IMR-90 (cell line): ENCODE results near the gene CALY. TPM values are rescaled to one million over a fixed set of nuclear protein-coding genes. Genes with fewer than 3 reads are reported as not detected.
A peak's percentile ranks its signal among the peaks of the same experiment; 100 is the strongest.

ENCODE experiments used
- ATAC-seq: fragments of 200-7000 bp; cut with Tn5 transposase; 2 replicates; pipeline ENCODE4 v1.9.1; 2020; ENCODE audit warnings: low read depth, mild to moderate bottlenecking, moderate library complexity
- BruUV-seq: library from RNA; stranded (reverse); fragments of 400-500 nt; replicated peaks from 2 replicates; lab custom pipeline; 2021; lab: Mats Ljungman, UMichigan
- CTCF ChIA-PET: fragments of 300-600 bp; formaldehyde crosslinking; extraction: SDS; loops from one replicate; lab custom pipeline; 2021; ENCODE audit warnings: antibody characterized with exemption; lab: Yijun Ruan, JAX
- POLR2A ChIA-PET: fragments of 300-600 bp; sonication (Branson Sonifier 250); formaldehyde crosslinking; loops from one replicate; lab custom pipeline; 2022; ENCODE audit warnings: antibody characterized with exemption; ENCODE audit not compliant: unreplicated experiment; lab: Charles Lee
- DNase-seq: peaks from one replicate; pipeline ENCODE4 v3.0.0; 2013
- H2AFZ ChIP-seq: replicated peaks from 2 replicates; pipeline ENCODE3; 2013; ENCODE audit warnings: low read length, mild to moderate bottlenecking; ENCODE audit not compliant: poor library complexity
- H2AK5ac ChIP-seq: 2 replicates; pipeline ENCODE4 v1.6.1; 2013; ENCODE audit warnings: low read depth, low read length, inconsistent platforms
- H2AK9ac ChIP-seq: replicated peaks from 2 replicates; pipeline ENCODE3; 2013; ENCODE audit warnings: mild to moderate bottlenecking, low read depth, low read length, moderate library complexity; ENCODE audit not compliant: poor library complexity
- H2BK120ac ChIP-seq: 2 replicates; pipeline ENCODE4 v1.6.1; 2013; ENCODE audit warnings: low read depth, low read length, inconsistent platforms
- H2BK15ac ChIP-seq: 3 replicates; pipeline ENCODE4 v1.6.1; 2013; ENCODE audit warnings: low read depth, low read length, inconsistent platforms
- H2BK20ac ChIP-seq: 2 replicates; pipeline ENCODE4 v1.6.1; 2013; ENCODE audit warnings: low read depth, mild to moderate bottlenecking, inconsistent platforms, low read length, moderate library complexity
- H2BK5ac ChIP-seq: 2 replicates; pipeline ENCODE4 v1.6.1; 2013; ENCODE audit warnings: mild to moderate bottlenecking, low read depth, low read length, inconsistent platforms; ENCODE audit not compliant: poor library complexity, severe bottlenecking
- H3K14ac ChIP-seq: replicated peaks from 2 replicates; pipeline ENCODE4 v1.6.1; 2013; ENCODE audit warnings: low read depth, low read length, inconsistent platforms
- H3K18ac ChIP-seq: 2 replicates; pipeline ENCODE4 v1.6.1; 2013; ENCODE audit warnings: low read depth, low read length, control low read depth
- H3K23ac ChIP-seq: 2 replicates; pipeline ENCODE4 v1.6.1; 2013; ENCODE audit warnings: low read depth, low read length, inconsistent platforms
- H3K27ac ChIP-seq: 2 replicates; pipeline ENCODE4 v1.5.1; 2013; ENCODE audit warnings: mild to moderate bottlenecking, control low read depth, low read length; ENCODE audit not compliant: insufficient read depth
- H3K27me3 ChIP-seq: 2 replicates; pipeline ENCODE4 v1.6.1; 2013; ENCODE audit warnings: low read length; ENCODE audit not compliant: control insufficient read depth, insufficient read depth
- H3K36me3 ChIP-seq: 2 replicates; pipeline ENCODE4 v1.6.1; 2013; ENCODE audit warnings: low read length, mixed read lengths; ENCODE audit not compliant: control insufficient read depth, insufficient read depth
- H3K4ac ChIP-seq: 2 replicates; pipeline ENCODE4 v1.6.1; 2013; ENCODE audit warnings: low read depth, low read length, inconsistent platforms
- H3K4me1 ChIP-seq: 2 replicates; pipeline ENCODE4 v1.6.1; 2013; ENCODE audit warnings: low read length, mixed read lengths; ENCODE audit not compliant: control insufficient read depth, insufficient read depth
- H3K4me2 ChIP-seq: 2 replicates; pipeline ENCODE4 v1.6.1; 2013; ENCODE audit warnings: low read depth, mild to moderate bottlenecking, control low read depth, low read length, moderate library complexity
- H3K4me3 ChIP-seq: 2 replicates; pipeline ENCODE4 v1.5.1; 2013; ENCODE audit warnings: low read depth, mild to moderate bottlenecking, control low read depth, low read length, moderate library complexity; ENCODE audit not compliant: insufficient read depth
- H3K56ac ChIP-seq: 2 replicates; pipeline ENCODE4 v1.6.1; 2013; ENCODE audit warnings: low read length, inconsistent platforms; ENCODE audit not compliant: insufficient read depth; ENCODE audit errors: extremely low read depth
- H3K79me1 ChIP-seq, 2 experiments: 2 replicates each; pipeline ENCODE4 v1.6.1; 2013; ENCODE audit warnings: low read length in 2 of 2, inconsistent platforms in 1 of 2, low read depth in 1 of 2
- H3K9ac ChIP-seq: 2 replicates; pipeline ENCODE4 v1.6.1; 2013; ENCODE audit warnings: low read depth, low read length, control low read depth
- H3K9me1 ChIP-seq: 2 replicates; pipeline ENCODE4 v1.6.1; 2013; ENCODE audit warnings: low read length, inconsistent platforms; ENCODE audit not compliant: insufficient read depth
- H3K9me3 ChIP-seq: 2 replicates; pipeline ENCODE4 v1.6.1; 2013; ENCODE audit warnings: low read length; ENCODE audit not compliant: control insufficient read depth, insufficient read depth
- H4K20me1 ChIP-seq: 2 replicates; pipeline ENCODE4 v1.6.1; 2013; ENCODE audit warnings: low read length, inconsistent platforms; ENCODE audit not compliant: insufficient read depth
- H4K5ac ChIP-seq: 2 replicates; pipeline ENCODE4 v1.6.1; 2013; ENCODE audit warnings: mild to moderate bottlenecking, low read depth, low read length, control low read depth
- H4K8ac ChIP-seq, 2 experiments: 2 replicates each; pipeline ENCODE4 v1.6.1; 2013; ENCODE audit warnings: low read depth in 2 of 2, low read length in 2 of 2, control low read depth in 1 of 2, inconsistent platforms in 1 of 2
- H4K91ac ChIP-seq: 2 replicates; pipeline ENCODE4 v1.6.1; 2013; ENCODE audit warnings: low read depth, low read length, inconsistent platforms; ENCODE audit not compliant: insufficient read depth
- BHLHE40 ChIP-seq: fragments of 150-350 bp; IDR thresholded peaks from 2 replicates; pipeline ENCODE4 v1.6.1; 2016; ENCODE audit warnings: mild to moderate bottlenecking, low read depth, low read length
- CEBPB ChIP-seq: IDR thresholded peaks from 2 replicates; pipeline ENCODE4 v1.6.1; 2012; ENCODE audit warnings: low read depth, low read length, improper control_type of control experiment
- CHD1 ChIP-seq: IDR thresholded peaks from 2 replicates; pipeline ENCODE4 v1.6.1; 2012; ENCODE audit warnings: low read depth, low read length, improper control_type of control experiment
- CTCF ChIP-seq: conservative IDR thresholded peaks from 2 replicates; pipeline ENCODE4 v1.5.1; 2012; ENCODE audit warnings: mild to moderate bottlenecking, low read depth, low read length, improper control_type of control experiment
- ELK1 ChIP-seq: fragments of 150-350 bp; IDR thresholded peaks from 2 replicates; pipeline ENCODE4 v1.6.1; 2016; ENCODE audit warnings: low read depth, mild to moderate bottlenecking, low read length, moderate library complexity, borderline replicate concordance
- FOS ChIP-seq: fragments of 150-350 bp; IDR thresholded peaks from 2 replicates; pipeline ENCODE4 v1.6.1; 2016; ENCODE audit warnings: low read depth, low read length
- MAZ ChIP-seq: IDR thresholded peaks from 2 replicates; pipeline ENCODE4 v1.6.1; 2012; ENCODE audit warnings: low read depth, mild to moderate bottlenecking, low read length, improper control_type of control experiment, moderate library complexity, borderline replicate concordance
- MXI1 ChIP-seq: IDR thresholded peaks from 2 replicates; pipeline ENCODE4 v1.6.1; 2012; ENCODE audit warnings: low read depth, mild to moderate bottlenecking, low read length, moderate library complexity, borderline replicate concordance
- NFE2L2 ChIP-seq: fragments of 150-350 bp; IDR thresholded peaks from 2 replicates; pipeline ENCODE4 v1.6.1; 2016; ENCODE audit warnings: low read depth, mild to moderate bottlenecking, low read length
- POLR2A ChIP-seq: IDR thresholded peaks from 2 replicates; pipeline ENCODE4 v1.6.1; 2012; ENCODE audit warnings: mild to moderate bottlenecking, low read depth, low read length
- RAD21 ChIP-seq: IDR thresholded peaks from 2 replicates; pipeline ENCODE4 v1.6.1; 2012; ENCODE audit warnings: low read length, improper control_type of control experiment
- RCOR1 ChIP-seq: IDR thresholded peaks from 2 replicates; pipeline ENCODE4 v1.6.1; 2012; ENCODE audit warnings: mild to moderate bottlenecking, low read length, improper control_type of control experiment; ENCODE audit not compliant: insufficient replicate concordance
- RFX5 ChIP-seq: IDR thresholded peaks from 2 replicates; pipeline ENCODE4 v1.8.0; 2012; ENCODE audit warnings: low read depth, mild to moderate bottlenecking, low read length, moderate library complexity
- SMC3 ChIP-seq: fragments of 150-350 bp; IDR thresholded peaks from 2 replicates; pipeline ENCODE4 v1.6.1; 2016; ENCODE audit warnings: low read depth, mild to moderate bottlenecking, antibody characterized with exemption, low read length, moderate library complexity
- WGBS, 2 experiments: methylation state at CpG; one replicate each; pipeline versions ENCODE4 v1.1.5 to v1.1.7; 2013; ENCODE audit warnings: missing lambda C conversion rate in 2 of 2; ENCODE audit not compliant: insufficient read length in 1 of 2; ENCODE audit errors: extremely low coverage in 2 of 2; 5-methylcytosine and 5-hydroxymethylcytosine counted together
- dilution Hi-C: fragments of 300-500 bp; cut with HindIII; formaldehyde crosslinking; loops from one replicate; pipeline ENCODE4 v1.14.3; 2018; ENCODE audit warnings: low sequenced_read_pairs; ENCODE audit not compliant: unreplicated experiment
- in situ Hi-C: fragments of 300-500 bp; cut with MboI; formaldehyde crosslinking; loops from 3 replicates; pipeline ENCODE4 v1.14.3; 2019; ENCODE audit warnings: low sequenced_read_pairs, inconsistent platforms, mixed read lengths
- intact Hi-C: fragments of 100-400 bp; cut with micrococcal nuclease; formaldehyde crosslinking; loops from 2 replicates; pipeline ENCODE4 v1.10.0; 2022
- polyA plus RNA-seq, 3 experiments: library from polyadenylated mRNA; depleted of rRNA; stranded (reverse); fragments of >200 nt; gene quantifications; 2 replicates each; pipeline ENCODE4 v1.2.3, GENCODE V29; 2012; ENCODE audit warnings: low replicate concordance in 1 of 3
- total RNA-seq: library from RNA; depleted of rRNA; stranded (reverse); fragments of >200 nt; gene quantifications from 2 replicates; pipeline ENCODE4 v1.2.3, GENCODE V29; 2012

Gene CALY
- total and polyA plus RNA-seq, 2 of the 4 experiments (the other 2 are of a cell fraction), result 0.34 TPM; not detected in 1

- in situ Hi-C loops (no loop called here), dilution Hi-C loops (no loop called here), intact Hi-C loops (no loop called here)
- TF ChIP-seq MXI1 (no peak), NFE2L2 (no peak), FOS (no peak), BHLHE40 (0 out of 2 replicates have a peak, but pooled peaks have one; percentile 17), ELK1 (no peak), SMC3 (peak; percentile 53), CEBPB (no peak), MAZ (no peak), RAD21 (peak; percentile 55), CHD1 (no peak), POLR2A (no peak), CTCF (peak; percentile 79), RCOR1 (no peak), RFX5 (no peak)
- H3K4ac ChIP-seq, result no peak overlapping the region
- no peaks in the 10 kb centered on the region for H4K20me1 ChIP-seq
- H2BK15ac ChIP-seq, result no peak overlapping the region
- ATAC-seq (peak; percentile 98), DNase-seq (peak; percentile 36)
- H3K23ac ChIP-seq, result no peak overlapping the region
- CTCF ChIA-PET, result interaction anchor here (1.0 kb wide), 1 partner anchor 11 kb away, joined by 4 read pairs; no protein-coding TSS in a partner anchor
- peak overlapping the region; percentile 89 for H2AK9ac ChIP-seq
- H3K36me3 ChIP-seq, result no peaks in the 10 kb centered on the region
- no peak overlapping the region for H4K91ac ChIP-seq
- no peak overlapping the region for H2BK5ac ChIP-seq
- no peaks in the 10 kb centered on the region for H3K9me3 ChIP-seq
- peak overlapping the region; percentile 91 for H2AFZ ChIP-seq
- H2BK120ac ChIP-seq, result no peak overlapping the region
- peak overlapping the region; percentile 76 for H3K4me2 ChIP-seq
- H3K56ac ChIP-seq, result no peak overlapping the region
- no peak overlapping the region for H4K5ac ChIP-seq
- H4K8ac ChIP-seq, result no peak overlapping the region
- 27% methylated on average over 17 of the region's 51 CpGs; no CpG with 5 or more reads in 1 of the 2 experiments for WGBS, 2 experiments
- H2AK5ac ChIP-seq, result no peak overlapping the region
- peaks cover 3% of the 10 kb centered on the region; the same call in 1 of the 2 replicates for H3K9me1 ChIP-seq
- no peak overlapping the region for H3K14ac ChIP-seq
- H3K27ac ChIP-seq, result no peak overlapping the region
- H3K9ac ChIP-seq, result no peak overlapping the region
- H3K4me3 ChIP-seq, result peak overlapping the region; percentile 40
- POLR2A ChIA-PET, result no interaction called here
- no peaks in the 10 kb centered on the region for H3K4me1 ChIP-seq
- no peak overlapping the region for H3K18ac ChIP-seq
- H3K79me1 ChIP-seq, result no peaks in the 10 kb centered on the region
- no peaks in the 10 kb centered on the region; the same call in 1 of the 2 replicates for H3K27me3 ChIP-seq
- H2BK20ac ChIP-seq, result no peak overlapping the region
- BruUV-seq, result no TSS peak
These were observed 18.1 kb downstream of the CALY start for GRCh38 chr10:133318494-133319127.
